ENCODE measurements around the gene INAVA.

DNA sequence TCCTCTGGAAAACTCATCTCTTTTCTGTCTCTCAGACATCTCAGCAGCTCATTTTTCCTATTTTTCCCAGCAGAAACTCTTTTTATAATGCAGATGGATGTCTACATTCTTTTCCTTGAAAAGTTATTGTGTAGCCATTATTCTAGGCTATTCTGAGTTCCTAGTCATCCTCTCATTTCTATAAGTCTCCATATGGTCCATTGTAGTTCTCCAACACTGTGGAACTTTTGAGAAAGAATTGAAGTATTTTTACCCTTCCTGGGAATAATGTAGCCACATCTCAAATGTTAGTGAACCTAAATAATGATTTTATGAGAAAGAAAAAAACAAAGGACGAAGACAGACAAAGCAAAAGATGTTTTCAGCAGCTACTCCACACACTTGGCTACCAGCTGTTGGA, 48.3 kb upstream of the INAVA start:
- no peak for TF ChIP-seq MXI1 (IDR thresholded peaks at IDR 0.05; ENCODE audit: low read depth, low read length)
- no peak for TF ChIP-seq EP300 (IDR thresholded peaks at IDR 0.05; ENCODE audit: borderline replicate concordance in 1 of 2, control insufficient read depth in 1 of 2, low read depth in 2 of 2, low read length in 2 of 2)
- TF ChIP-seq, protein P1, sequence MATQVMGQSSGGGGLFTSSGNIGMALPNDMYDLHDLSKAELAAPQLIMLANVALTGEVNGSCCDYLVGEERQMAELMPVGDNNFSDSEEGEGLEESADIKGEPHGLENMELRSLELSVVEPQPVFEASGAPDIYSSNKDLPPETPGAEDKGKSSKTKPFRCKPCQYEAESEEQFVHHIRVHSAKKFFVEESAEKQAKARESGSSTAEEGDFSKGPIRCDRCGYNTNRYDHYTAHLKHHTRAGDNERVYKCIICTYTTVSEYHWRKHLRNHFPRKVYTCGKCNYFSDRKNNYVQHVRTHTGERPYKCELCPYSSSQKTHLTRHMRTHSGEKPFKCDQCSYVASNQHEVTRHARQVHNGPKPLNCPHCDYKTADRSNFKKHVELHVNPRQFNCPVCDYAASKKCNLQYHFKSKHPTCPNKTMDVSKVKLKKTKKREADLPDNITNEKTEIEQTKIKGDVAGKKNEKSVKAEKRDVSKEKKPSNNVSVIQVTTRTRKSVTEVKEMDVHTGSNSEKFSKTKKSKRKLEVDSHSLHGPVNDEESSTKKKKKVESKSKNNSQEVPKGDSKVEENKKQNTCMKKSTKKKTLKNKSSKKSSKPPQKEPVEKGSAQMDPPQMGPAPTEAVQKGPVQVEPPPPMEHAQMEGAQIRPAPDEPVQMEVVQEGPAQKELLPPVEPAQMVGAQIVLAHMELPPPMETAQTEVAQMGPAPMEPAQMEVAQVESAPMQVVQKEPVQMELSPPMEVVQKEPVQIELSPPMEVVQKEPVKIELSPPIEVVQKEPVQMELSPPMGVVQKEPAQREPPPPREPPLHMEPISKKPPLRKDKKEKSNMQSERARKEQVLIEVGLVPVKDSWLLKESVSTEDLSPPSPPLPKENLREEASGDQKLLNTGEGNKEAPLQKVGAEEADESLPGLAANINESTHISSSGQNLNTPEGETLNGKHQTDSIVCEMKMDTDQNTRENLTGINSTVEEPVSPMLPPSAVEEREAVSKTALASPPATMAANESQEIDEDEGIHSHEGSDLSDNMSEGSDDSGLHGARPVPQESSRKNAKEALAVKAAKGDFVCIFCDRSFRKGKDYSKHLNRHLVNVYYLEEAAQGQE (IDR thresholded peaks at IDR 0.05; ENCODE audit: low read depth, low read length), result no peak
- TF ChIP-seq RBBP5 (conservative IDR thresholded peaks at IDR 0.05), result no peak

Measured in GM12878 (cell line).